GM21526 (cell line): ENCODE measurements around the gene EMC10.
"Not testable (repeated sequence)": the region's sequence is repeated elsewhere in the genome, so short reads cannot be mapped to it uniquely, and the experiment has no call there.

Source experiments
- ATAC-seq: cut with Tn5 transposase; IDR thresholded peaks from one replicate; pipeline ENCODE4 v1.9.1; 2021; ENCODE audit warnings: moderate library complexity; ENCODE audit not compliant: unreplicated experiment, low FRiP score

EMC10 gene

DNA sequence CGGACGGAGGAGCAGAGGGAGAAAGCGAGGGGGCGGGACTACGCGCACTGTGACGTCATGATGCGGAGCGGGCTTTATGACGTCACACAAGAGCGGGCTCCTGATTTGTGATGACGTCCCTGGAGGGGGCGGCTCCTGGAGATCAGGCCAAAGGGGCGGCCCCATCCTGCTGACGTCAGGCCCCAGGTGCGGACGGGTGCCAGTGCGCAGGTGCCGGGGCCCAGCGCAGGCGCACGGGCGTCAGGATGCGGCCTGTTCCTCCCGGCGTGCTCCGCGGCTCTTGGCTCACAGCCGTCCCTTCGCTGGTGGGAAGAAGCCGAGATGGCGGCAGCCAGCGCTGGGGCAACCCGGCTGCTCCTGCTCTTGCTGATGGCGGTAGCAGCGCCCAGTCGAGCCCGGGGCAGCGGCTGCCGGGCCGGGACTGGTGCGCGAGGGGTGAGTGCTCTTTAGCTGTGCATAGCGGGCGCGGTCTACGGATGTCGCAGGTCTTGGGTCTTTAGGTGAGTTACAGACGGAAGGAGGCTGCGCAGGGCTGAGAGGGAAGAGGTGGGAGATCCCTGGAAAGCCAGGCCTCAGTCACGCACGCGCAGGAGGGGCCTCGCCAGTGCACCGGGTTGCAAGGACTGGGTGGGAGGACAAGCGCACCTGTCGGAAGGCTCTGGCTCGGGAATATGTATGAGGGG, at the start of gene EMC10, which contains the start of gene GARIN5A:
TSS of gene EMC10 (plus strand) at position 284 of the 683 bp plus-strand sequence. CDS start at position 322, 38 bp downstream.
TSS of gene GARIN5A (minus strand) at position 625 of the 683 bp plus-strand sequence. CDS start at position 165, 460 bp downstream.
- ATAC-seq, result peak; percentile 74

DNA sequence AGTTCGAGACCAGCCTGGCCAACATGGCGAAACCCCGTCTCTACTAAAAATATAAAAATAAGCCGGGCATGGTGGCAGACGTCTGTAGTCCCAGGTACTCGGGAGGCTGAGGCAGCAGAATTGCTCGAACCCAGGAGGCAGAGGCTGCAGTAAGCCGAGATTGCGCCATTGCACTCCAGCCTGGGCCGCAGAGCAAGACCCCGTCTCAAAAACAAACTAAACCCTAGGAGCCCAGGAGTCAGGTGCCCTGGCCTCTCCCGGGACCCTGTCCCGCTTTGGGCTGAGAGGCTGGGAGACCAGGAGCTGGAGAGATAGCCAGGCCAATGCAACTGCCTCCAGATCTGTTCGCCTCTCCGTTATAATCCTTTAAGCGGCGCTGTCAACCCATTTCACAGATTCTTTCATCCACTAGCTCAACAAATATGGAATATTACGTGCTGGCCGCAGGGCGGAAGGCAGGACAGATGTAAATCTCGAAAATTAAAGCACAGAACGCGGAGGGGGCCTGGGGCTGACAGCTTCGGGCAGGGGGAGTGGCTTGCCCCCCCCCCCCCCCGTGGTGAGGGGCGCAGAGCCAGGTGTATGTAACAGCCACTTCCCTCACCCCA, 48.9 kb upstream of the EMC10 start:
- ATAC-seq, result no peak

DNA sequence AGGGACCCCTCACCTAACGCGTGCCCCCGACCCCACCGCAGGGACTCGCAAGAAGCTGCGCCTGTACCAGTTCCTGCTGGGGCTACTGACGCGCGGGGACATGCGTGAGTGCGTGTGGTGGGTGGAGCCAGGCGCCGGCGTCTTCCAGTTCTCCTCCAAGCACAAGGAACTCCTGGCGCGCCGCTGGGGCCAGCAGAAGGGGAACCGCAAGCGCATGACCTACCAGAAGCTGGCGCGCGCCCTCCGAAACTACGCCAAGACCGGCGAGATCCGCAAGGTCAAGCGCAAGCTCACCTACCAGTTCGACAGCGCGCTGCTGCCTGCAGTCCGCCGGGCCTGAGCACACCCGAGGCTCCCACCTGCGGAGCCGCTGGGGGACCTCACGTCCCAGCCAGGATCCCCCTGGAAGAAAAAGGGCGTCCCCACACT, 48.3 kb upstream of the EMC10 start:
- ATAC-seq, result no peak

DNA sequence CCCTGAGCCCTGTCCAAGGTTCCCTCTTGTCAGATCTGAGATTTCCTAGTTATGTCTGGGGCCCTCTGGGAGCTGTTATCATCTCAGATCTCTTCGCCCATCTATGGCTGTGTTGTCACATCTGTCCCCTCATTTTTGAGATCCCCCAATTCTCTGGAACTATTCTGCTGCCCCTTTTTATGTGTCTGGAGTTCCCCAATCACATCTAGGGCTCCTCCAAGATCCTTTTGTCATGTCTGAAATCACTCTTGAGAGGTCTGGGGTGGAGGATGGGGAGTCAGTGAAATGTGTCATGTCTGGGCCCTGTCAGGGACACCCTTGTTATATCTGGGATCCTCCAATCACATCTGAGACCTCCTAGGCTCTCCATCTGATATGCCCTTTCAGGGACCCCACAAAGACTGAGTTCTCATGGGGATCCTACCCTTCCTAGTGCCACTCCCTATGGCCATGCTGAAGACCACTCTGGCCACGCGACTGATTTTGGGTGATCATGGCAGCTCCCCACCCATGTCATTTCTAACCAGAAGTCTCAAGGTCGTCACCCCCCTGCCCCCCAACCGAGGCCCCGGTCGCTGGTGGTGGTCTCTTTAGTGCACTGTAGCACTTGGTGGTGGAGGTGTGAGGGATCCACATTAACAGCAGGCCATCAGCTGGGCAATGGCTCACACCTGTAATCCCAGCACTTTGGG, 47.4 kb upstream of the EMC10 start:
- no peak for ATAC-seq

DNA sequence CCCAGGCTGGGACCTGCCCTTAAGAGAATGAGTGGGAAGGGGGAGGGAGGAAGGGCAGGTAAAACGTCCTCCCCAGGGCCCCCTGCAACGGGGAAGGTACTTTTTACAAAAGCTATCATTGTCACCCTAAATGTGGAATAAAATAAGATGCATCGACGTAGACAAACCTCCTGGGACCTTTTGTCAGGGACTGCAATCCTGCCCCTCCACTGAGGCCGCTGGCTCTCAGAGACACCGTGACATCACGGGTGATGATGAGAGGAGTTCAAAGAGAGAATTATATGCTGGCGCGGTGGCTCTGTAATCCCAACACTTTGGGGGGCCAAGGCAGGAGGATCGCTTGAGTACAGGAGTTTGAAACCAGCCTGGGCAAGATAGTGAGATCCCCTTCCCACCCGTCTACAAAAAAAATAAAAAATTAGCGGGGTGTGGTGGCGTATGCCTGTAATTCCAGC, 45.4 kb upstream of the EMC10 start:
- no peak for ATAC-seq

DNA sequence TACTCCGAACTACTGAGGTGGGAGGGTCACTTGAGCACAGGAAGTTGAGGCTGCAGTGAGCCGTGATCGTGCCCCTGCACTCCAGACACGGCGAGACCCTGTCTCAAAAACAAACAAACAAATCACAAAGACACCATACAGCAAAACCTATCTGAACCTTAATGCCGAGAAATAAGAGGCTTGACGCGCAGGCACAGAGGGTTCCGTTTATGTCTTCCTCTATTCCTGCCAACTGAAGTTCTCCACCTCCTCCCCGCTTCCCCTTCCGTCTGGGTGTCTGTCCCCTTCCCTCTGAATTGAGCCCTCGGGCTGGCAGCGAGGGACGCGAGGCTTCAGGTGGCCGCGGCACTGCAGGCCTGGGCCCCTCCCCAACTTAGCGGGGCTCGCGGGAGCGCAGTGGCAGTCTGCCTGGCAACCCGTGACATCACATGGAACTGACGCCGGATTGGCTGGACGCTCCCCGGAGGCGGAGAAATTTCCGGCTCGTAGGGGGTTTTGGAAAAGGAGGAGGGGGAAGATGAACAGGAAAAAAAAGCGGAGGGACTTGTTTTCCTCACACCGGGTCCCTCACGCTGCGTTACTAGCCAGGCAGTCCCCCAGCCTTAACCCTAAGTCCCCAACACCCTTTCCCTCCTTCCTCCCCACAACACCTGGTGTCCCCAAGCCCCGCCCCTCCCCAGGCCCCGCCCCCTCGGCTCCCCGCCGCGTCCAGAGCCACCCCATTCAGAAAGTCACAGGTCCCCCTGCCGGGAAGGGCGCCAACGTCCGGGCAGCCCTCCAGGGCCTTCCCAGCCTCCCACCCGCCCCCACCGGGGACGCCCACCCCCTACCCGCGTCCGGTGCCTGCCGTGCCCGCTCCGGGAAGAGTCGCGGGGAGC, 44.7 kb upstream of the EMC10 start:
- peak; percentile 71 for ATAC-seq

DNA sequence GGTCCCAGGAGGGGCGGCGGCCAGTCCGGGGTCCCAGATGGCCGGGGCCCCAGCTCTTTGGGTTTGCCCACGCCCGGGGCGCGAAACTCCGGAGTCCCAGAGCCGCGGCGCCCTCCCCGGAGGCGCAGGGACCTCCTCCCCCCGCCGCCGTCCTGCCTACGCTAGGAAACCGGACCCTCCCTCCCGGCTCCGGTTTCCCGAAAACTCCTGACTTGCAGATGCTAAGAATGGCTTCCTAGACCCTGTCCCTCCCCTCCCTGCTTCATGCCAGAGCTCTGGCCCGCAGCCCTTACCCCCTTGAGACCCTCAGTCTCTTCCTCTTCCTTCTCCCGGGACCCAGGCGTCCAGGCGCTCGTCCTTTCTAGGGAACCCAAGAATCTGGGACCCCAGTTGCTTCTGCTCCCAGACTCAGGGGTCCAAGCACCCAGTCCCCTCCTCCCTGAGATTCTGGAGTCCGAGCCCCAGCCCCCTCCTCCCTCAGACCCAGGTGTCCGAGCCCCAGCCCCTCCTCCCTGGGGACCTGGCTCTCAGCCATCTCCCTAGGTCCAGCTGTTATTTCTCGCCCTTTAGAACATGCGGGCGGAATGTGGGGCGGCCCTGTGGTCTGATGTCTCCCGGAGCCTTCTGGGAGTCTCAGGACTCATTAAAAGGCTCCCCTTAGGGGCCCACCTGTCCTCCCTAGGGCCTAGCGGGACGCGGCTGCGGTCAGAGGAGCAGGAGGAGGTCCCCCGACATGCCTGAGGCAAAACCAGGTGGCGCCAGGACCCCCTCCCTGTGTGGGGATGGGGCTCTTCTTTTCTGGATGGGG, 43.9 kb upstream of the EMC10 start, which contains the start of gene MYBPC2:
TSS of gene MYBPC2 (plus strand) at position 672 of the 808 bp plus-strand sequence. CDS start at position 734, 62 bp downstream.
- ATAC-seq, result no peak

DNA sequence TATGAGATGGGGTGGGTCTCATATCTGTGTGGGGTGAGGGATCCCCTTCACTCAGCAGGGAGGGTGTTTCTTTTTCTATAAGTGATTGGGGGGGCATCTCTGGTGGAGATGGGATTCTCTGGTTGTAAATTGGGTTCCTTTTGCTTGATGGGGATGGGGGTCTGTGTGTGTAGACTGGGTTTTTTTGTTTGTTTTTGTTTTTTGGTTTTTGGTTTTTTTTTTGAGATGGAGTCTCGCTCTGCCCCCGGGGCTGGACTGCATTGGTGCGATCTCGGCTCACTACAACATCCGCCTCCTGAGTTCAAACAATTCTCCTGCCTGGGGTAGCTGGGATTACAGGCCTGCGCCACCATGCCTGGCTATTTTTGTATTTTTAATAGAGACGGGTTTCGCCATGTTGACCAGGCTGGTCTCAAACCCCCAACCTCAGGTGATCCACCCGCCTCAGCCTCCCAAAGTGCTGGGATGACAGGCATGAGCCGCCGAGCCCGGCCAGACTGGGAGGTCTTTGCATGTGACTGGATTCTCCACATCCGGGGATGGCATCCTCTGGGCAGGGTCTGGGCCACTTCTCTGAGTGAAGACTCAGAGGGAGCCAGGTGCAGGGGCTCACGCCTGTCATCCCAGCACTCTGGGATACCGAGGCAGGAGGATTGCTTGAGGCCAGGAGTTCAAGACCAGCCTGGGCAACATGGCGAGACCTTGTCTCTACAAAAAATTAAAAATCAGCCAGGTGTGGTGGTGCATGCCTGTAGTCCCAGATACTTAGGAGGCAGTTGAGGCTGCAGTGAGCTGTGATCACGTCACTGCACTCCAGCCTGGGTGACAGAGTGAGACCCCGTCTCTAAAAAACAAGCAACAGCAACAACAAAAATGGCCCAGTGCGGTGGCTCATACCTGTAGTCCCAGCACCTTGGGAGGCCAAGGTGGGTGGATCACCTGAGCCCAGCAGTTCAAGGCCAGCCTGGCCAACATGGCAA, 42.8 kb upstream of the EMC10 start:
- ATAC-seq, result no peak

DNA sequence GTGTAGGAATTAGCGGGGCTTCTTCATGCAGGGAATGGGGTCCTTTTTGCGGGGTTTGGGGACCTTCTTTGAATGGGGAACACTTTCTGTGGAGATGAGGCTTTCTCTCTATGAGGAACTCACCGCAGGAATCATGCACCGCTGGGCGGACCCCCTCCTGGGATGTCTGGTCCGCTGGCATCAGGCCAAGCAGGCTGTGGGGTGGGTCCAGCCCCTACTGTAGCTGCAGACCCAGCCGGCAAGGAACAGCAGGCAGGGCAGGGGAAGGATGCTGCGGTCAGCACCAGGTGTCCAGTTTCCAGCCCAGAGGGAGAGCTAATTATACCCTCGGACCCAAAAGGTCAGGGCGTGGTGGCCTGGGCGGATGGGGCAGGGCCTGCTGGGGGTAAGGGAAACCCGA, 41.8 kb upstream of the EMC10 start:
- no peak for ATAC-seq

DNA sequence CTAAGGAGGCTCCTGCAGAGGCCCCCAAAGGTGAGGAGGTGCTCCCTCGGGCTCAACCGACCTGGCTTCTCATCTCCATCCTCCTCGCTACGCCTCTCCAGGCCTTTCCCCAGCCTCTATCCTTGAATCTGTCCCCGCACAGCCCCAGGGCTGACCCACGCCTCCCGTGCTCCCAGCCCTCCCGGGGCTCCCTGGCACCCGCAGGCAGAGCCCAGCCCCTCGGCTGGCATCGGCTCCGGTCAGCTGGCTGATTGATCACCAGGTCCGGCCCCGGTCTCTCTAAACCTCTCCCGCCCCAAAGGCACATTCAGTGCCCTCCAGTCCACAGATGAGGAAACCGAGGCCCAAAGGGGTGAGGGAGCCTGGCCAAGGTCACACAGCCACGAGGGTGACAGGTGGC, 41.1 kb upstream of the EMC10 start:
- no peak for ATAC-seq

DNA sequence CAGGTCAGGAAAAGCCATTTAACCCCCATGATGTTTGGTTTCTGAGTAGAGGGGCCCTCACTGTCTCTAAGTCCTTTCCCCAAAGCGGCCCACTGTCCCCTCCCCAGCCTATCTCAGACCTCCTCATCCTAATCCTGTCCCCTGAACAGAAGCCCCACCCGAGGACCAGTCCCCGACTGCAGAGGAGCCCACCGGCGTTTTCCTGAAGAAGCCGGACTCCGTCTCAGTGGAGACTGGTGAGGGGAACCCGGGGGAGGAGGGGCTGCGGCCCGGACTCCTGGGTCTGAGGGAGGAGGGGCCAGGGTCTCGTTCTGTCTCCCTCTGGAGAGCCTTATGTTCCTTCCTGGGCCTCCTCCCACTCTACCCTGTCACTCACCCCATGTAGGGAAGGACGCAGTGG, 40.7 kb upstream of the EMC10 start:
- no peak for ATAC-seq

DNA sequence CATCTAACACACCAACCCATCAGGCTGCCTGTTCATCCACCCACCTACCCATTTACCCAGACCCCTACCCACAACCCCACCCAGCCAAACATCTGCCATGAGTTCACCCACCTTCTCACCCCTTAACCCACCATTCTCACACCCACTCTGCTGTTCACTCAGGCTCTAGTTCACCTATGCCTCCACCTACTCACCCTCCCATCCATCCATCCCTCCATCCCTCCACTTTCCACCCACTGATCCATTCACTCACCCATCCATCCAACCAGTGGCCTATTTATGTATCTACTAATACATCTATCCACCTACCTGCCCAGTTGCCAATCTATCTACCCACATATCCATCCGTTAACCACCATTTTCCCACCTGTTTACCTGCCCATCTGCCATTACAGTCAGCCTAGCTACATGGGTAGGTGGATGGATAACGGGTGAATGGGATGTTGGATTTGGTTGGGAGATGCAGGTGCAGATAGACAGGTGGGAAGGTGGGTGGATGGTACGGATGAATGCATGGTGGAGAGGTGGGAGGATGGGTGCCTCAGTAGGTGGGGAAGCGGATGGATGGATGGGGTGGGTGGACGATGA, 38.4 kb upstream of the EMC10 start:
- no peak for ATAC-seq

DNA sequence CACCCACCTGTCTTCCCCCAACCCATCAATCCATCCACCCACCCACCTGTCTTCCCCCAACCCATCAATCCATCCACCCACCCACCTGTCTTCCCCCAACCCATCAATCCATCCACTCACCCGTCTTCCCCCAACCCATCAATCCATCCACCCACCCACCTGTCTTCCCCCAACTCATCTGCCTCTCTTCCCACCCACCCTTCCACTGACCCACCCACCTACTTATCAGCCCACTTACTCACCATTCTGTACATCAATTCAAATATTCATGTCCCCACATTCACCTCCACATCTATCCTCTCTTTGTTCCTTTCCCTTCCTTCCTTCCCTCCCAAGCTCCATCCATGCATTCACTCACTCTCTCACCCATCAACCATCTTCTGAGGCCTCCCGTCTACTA, 37.2 kb upstream of the EMC10 start:
- ATAC-seq, result not testable (repeated sequence)

DNA sequence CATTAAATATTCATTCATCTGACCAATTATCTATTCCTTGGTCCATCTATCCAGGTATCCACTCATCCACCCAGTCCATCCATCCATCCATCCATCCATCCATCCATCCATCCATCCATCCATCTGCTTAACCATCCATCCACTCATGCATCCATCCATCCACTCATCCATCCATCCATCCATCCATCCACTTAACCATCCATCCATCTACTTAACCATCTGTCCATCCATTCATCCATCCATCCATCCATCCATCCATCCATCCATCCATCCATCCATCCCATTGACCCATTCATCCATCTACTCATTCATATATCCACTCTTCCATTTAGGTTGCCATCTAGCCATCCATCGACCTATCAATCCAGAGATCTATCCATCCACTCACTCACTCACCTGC, 32.2 kb upstream of the EMC10 start:
- ATAC-seq, result no peak

DNA sequence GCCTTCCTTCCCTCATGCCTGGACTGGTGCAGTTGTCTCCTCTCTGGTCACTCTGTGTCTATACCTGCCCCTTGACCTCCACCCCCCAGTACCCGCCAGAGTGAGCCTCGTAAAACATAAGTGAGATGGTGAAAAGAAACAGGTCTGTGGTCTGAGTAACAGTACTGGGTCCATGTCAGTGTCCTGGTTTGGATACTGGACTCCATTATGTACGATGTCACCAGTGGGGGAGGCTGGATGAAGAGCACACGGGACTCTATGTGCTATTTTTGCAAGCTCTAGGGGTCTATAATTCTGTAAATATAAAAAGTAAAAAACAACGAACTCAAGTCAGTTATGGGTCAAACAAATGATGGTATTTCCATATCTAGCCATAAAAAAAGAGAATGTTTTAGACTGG, 29.3 kb upstream of the EMC10 start:
- ATAC-seq, result no peak

DNA sequence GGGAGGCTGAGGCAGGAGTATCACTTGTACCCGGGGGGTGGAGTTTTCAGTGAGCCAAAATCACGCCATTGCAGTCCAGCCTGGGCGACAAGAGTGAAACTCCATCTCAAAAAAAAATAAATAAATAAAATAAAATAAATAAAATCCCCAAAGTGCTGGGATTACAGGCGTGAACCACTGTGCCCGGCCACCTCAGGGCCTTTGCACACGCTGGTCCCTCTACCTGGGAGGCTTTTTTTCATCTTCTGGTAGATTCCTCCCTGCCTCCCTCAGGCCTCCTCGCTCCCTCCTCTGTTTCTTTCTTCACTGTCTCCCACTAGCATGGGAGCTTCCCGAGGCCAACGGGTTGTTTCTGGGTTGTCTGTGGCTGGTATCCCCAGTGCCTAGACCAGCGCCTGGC, 28.6 kb upstream of the EMC10 start:
- ATAC-seq, result no peak

DNA sequence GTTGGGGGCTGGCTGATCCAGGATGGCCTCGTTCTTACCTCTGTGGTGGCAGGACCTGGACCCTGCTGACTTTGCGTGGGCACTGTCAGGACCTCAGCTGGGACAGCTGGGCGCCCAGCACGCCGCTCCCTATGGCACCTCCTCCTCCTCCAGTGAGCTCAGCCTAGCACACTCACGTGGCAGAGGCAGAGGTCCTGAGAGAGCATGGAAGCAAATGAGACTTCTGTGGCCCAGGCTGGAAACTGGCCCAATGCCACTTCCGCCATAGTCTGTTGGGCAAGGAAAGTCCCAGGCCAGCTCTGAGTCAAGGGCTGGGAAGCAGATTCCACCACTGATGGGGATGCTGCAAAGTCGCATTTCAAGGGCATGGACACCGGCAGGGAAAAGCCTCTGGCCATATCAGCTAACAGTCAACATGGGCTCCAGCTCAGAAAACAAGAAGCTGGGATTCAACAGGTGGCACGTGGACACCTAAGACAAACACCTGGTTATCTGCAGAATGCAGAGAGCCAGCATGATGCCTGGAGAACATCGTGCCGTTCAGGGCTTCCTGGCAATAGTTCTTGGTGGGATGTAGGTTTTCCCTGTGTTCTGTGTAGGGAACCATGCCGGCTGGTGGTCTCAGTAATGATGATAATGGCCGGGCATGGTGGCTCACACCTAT, 26.9 kb upstream of the EMC10 start:
- no peak for ATAC-seq
